Kidney tubule cell (primary cell): ENCODE results near the gene PRDM15.

Experiments
- DNase-seq: peaks from one replicate; pipeline ENCODE4 v3.0.0-alpha.2; 2018; ENCODE audit warnings: low spot score

PRDM15 gene

GRCh38 chr21:41908829-41909228, 29.7 kb upstream of the PRDM15 start:
- no peak for DNase-seq

GRCh38 chr21:41907496-41908258, 28.5 kb upstream of the PRDM15 start:
- no peak for DNase-seq

- no peak for DNase-seq
These were observed 27.6 kb upstream of the PRDM15 start for GRCh38 chr21:41906770-41907169.

- no peak for DNase-seq
These were observed 24.6 kb upstream of the PRDM15 start for GRCh38 chr21:41903559-41904351.

- DNase-seq = no peak
These were observed 23.8 kb upstream of the PRDM15 start for GRCh38 chr21:41902946-41903345.

GRCh38 chr21:41901782-41902181, 22.6 kb upstream of the PRDM15 start:
- no peak for DNase-seq

- no peak for DNase-seq
These were observed 22.0 kb upstream of the PRDM15 start for GRCh38 chr21:41901099-41901498.

GRCh38 chr21:41900401-41900800, 21.3 kb upstream of the PRDM15 start:
- DNase-seq = no peak

GRCh38 chr21:41899426-41900202, 20.5 kb upstream of the PRDM15 start:
- no peak for DNase-seq

- DNase-seq = no peak
These were observed 19.9 kb upstream of the PRDM15 start for GRCh38 chr21:41898998-41899397.

GRCh38 chr21:41897700-41898099, 18.6 kb upstream of the PRDM15 start:
- no peak for DNase-seq

GRCh38 chr21:41897047-41897669, 18.0 kb upstream of the PRDM15 start:
- no peak for DNase-seq

GRCh38 chr21:41895643-41896493, 16.7 kb upstream of the PRDM15 start:
- no peak for DNase-seq

GRCh38 chr21:41894922-41895557, 15.9 kb upstream of the PRDM15 start:
- DNase-seq = peak; percentile 73

- DNase-seq = no peak
These were observed 15.4 kb upstream of the PRDM15 start for GRCh38 chr21:41894511-41894910.

GRCh38 chr21:41892726-41893125, 13.6 kb upstream of the PRDM15 start:
- DNase-seq = no peak

GRCh38 chr21:41891132-41891531, 12.0 kb upstream of the PRDM15 start:
- peak; percentile 4 for DNase-seq

GRCh38 chr21:41890355-41890754, 11.2 kb upstream of the PRDM15 start:
- DNase-seq = no peak

GRCh38 chr21:41888749-41889376, 9.7 kb upstream of the PRDM15 start:
- DNase-seq = no peak

- DNase-seq = no peak
These were observed 8.5 kb upstream of the PRDM15 start for GRCh38 chr21:41887667-41888066.
